NCI-H1436 (cell line): ENCODE measurements around the gene FSHR.

Source experiments
- DNase-seq: peaks from one replicate; lab custom pipeline; 2025; lab: John Stamatoyannopoulos, UW

The FSHR gene

GRCh38 chr2:49032936-49033335, 121.4 kb downstream of the FSHR start:
- no peak for DNase-seq

GRCh38 chr2:49032126-49032525, 122.2 kb downstream of the FSHR start:
- DNase-seq = no peak

GRCh38 chr2:49029406-49029805, 124.9 kb downstream of the FSHR start:
- no peak for DNase-seq

GRCh38 chr2:49028101-49028500, 126.2 kb downstream of the FSHR start:
- no peak for DNase-seq

- DNase-seq = no peak
Measured at GRCh38 chr2:49026706-49027105, 127.6 kb downstream of the FSHR start.

- no peak for DNase-seq
Measured at GRCh38 chr2:49021271-49021670, 133.0 kb downstream of the FSHR start.

- no peak for DNase-seq
Measured at GRCh38 chr2:49005261-49005660, 149.1 kb downstream of the FSHR start.

GRCh38 chr2:49004036-49004626, 150.2 kb downstream of the FSHR start:
- no peak for DNase-seq

- DNase-seq = no peak
Measured at GRCh38 chr2:49003201-49003600, 151.1 kb downstream of the FSHR start.

- no peak for DNase-seq
Measured at GRCh38 chr2:49002750-49003149, 151.6 kb downstream of the FSHR start.

GRCh38 chr2:49000695-49001094, 153.6 kb downstream of the FSHR start:
- DNase-seq = no peak

GRCh38 chr2:48998449-48998848, 155.9 kb downstream of the FSHR start:
- DNase-seq = no peak

- DNase-seq = no peak
Measured at GRCh38 chr2:48993576-48993975, 160.7 kb downstream of the FSHR start.

- no peak for DNase-seq
Measured at GRCh38 chr2:48991415-48992131, 162.7 kb downstream of the FSHR start.

GRCh38 chr2:48984922-48985321, 169.4 kb downstream of the FSHR start:
- DNase-seq = no peak

- DNase-seq = no peak
Measured at GRCh38 chr2:48983551-48983950, 170.8 kb downstream of the FSHR start.

GRCh38 chr2:48982887-48983435, 171.4 kb downstream of the FSHR start:
- no peak for DNase-seq

- no peak for DNase-seq
Measured at GRCh38 chr2:48980846-48981245, 173.5 kb downstream of the FSHR start.

- no peak for DNase-seq
Measured at GRCh38 chr2:48979691-48980090, 174.6 kb downstream of the FSHR start.

GRCh38 chr2:48978131-48978530, 176.2 kb downstream of the FSHR start:
- DNase-seq = no peak

GRCh38 chr2:48971801-48972200, 182.5 kb downstream of the FSHR start:
- DNase-seq = no peak

GRCh38 chr2:48968011-48968410, 186.3 kb downstream of the FSHR start:
- DNase-seq = no peak

GRCh38 chr2:48965204-48965603, 189.1 kb downstream of the FSHR start:
- no peak for DNase-seq

GRCh38 chr2:48961009-48961408, 193.3 kb downstream of the FSHR start:
- no peak for DNase-seq
